ENCODE results near the gene MIS12.

Gene MIS12

GRCh38 chr17:5486206-5487124, at the start of gene MIS12:
MIS12 (plus strand) TSS chr17:5486566; CDS start chr17:5488863, 2,297 bp downstream.
- peak; percentile 95 for DNase-seq (ENCODE audit: low read depth)

GRCh38 chr17:5437721-5438317, 48.5 kb upstream of the MIS12 start:
- no peak for DNase-seq (ENCODE audit: low read depth)

- peak; percentile 88 for DNase-seq (ENCODE audit: low read depth)
Observed at GRCh38 chr17:5438716-5439445, 47.5 kb upstream of the MIS12 start, which contains the start of gene C1QBP. C1QBP (minus strand) TSS chr17:5439155; CDS start chr17:5439073, 82 bp downstream.

- DNase-seq (ENCODE audit: low read depth), result no peak
Observed at GRCh38 chr17:5439446-5439764, 47.0 kb upstream of the MIS12 start.

- DNase-seq (ENCODE audit: low read depth), result no peak
Observed at GRCh38 chr17:5443728-5444127, 42.6 kb upstream of the MIS12 start.

GRCh38 chr17:5444209-5444608, 42.2 kb upstream of the MIS12 start:
- DNase-seq (ENCODE audit: low read depth), result no peak

- no peak for DNase-seq (ENCODE audit: low read depth)
Observed at GRCh38 chr17:5446786-5447185, 39.6 kb upstream of the MIS12 start.

GRCh38 chr17:5464717-5465507, 21.5 kb upstream of the MIS12 start:
- DNase-seq (ENCODE audit: low read depth), result no peak

- DNase-seq (ENCODE audit: low read depth), result no peak
Observed at GRCh38 chr17:5466295-5466694, 20.1 kb upstream of the MIS12 start.

GRCh38 chr17:5467416-5467815, 18.9 kb upstream of the MIS12 start:
- DNase-seq (ENCODE audit: low read depth), result no peak

GRCh38 chr17:5468075-5468473, 18.3 kb upstream of the MIS12 start:
- no peak for DNase-seq (ENCODE audit: low read depth)

- no peak for DNase-seq (ENCODE audit: low read depth)
Observed at GRCh38 chr17:5472511-5472910, 13.9 kb upstream of the MIS12 start.

GRCh38 chr17:5473906-5474305, 12.5 kb upstream of the MIS12 start:
- DNase-seq (ENCODE audit: low read depth), result no peak

GRCh38 chr17:5478992-5479391, 7.4 kb upstream of the MIS12 start:
- DNase-seq (ENCODE audit: low read depth), result no peak

GRCh38 chr17:5480962-5481361, 5.4 kb upstream of the MIS12 start:
- DNase-seq (ENCODE audit: low read depth), result no peak

- DNase-seq (ENCODE audit: low read depth), result no peak
Observed at GRCh38 chr17:5481451-5481850, 4.9 kb upstream of the MIS12 start.

- DNase-seq (ENCODE audit: low read depth), result no peak
Observed at GRCh38 chr17:5485270-5486205, 828 bp upstream of the MIS12 start, which contains the start of gene DERL2. DERL2 (minus strand) TSS chr17:5486178; CDS start chr17:5486161, 17 bp downstream.

GRCh38 chr17:5488752-5489151, 2.4 kb downstream of the MIS12 start:
- no peak for DNase-seq (ENCODE audit: low read depth)

GRCh38 chr17:5492970-5493369, 6.6 kb downstream of the MIS12 start:
- no peak for DNase-seq (ENCODE audit: low read depth)

- DNase-seq (ENCODE audit: low read depth), result no peak
Observed at GRCh38 chr17:5499476-5500231, 13.3 kb downstream of the MIS12 start.

Measured in activated T-helper 9 cell treated with anti-CD3 and anti-CD28 coated beads, Interleukin-2, amount 50 U/mL, for 16 hours (primary cell).